SK-N-DZ (cell line): ENCODE measurements around the gene CCDC137.

Experiments
- DNase-seq: peaks from one replicate; pipeline ENCODE4 v3.0.0-alpha.2; 2015; ENCODE audit warnings: low spot score
- small RNA-seq, 2 experiments: library from RNA; depleted of rRNA; stranded (forward); fragments of <200 nt; gene quantifications; one replicate each; pipeline ENCODE3, GENCODE V24; 2014

The CCDC137 gene

DNA sequence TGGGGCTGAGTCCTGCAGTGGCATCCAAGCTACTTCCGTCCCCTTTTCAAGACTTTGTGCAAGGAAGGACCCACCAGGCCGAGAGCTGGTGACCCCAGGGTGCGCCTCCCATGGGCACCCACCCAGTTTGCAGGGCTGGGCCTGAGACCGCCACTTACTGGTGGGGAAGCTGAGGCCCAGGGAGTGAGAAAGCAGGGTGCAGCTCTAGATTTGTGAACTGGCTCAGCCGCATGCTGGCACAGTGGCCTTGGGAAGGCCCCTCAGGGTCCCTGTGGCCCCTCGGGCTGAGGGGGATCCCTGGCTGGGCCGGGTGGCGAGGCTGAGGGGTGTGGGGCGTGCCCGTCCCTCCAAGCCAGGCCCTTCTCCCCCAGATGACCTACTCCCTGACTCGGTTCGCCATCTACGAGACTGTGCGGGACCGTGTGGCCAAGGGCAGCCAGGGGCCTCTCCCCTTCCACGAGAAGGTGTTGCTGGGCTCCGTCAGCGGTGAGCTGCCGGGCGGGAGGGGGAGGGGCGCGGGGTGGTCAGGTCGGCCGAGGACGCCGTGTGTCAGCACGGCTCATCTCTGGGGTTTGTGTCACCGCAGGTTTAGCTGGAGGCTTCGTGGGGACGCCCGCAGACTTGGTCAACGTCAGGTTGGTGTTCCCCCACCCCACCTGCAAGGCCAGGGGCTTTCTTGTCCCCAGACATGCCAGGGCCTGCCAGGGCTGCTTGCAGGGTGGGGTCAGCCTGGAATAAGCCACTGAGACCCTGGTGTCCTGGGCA, 48.8 kb downstream of the CCDC137 start:
- DNase-seq: no peak

DNA sequence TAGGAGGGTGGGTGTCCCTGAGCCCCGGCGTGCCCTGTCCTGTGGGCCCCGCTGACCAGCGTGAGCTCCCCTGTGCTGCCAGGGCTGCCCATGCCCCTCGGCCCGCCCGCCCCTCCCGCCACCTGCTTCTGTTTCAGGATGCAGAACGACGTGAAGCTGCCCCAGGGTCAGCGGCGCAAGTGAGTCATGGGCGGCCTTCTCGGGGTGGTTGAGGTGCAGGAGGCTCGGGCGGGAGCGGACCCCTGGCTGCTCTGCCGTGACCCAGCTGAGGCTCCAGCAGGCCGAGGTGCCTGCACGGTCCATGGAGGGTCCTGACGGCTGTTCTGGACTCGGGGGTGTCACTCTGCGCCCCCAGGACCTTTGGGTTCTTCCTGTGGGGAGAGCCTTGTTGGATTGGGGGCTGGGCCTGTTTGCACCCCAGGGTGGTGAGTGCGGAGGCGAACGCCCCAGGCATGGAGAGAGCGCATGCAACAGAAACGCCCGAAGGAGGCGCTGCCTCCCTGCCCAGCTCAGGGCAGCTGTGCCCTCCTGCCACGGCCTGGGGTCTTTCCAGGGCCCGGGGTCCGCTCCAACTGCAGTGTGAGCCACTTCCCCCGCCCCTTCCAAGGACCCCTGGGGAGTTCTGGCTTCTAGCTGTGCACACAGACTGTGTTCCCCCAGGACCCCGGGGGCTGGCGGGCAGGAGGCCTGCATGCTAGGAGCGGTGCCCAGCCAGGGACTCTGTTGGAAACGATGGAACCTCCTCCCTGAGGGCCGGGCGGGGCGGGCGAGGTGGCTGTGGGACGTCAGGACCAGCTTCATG, 49.5 kb downstream of the CCDC137 start:
- no peak for DNase-seq

GRCh38 chr17:81716674-81716996, 50.1 kb downstream of the CCDC137 start:
- no peak for DNase-seq

DNA sequence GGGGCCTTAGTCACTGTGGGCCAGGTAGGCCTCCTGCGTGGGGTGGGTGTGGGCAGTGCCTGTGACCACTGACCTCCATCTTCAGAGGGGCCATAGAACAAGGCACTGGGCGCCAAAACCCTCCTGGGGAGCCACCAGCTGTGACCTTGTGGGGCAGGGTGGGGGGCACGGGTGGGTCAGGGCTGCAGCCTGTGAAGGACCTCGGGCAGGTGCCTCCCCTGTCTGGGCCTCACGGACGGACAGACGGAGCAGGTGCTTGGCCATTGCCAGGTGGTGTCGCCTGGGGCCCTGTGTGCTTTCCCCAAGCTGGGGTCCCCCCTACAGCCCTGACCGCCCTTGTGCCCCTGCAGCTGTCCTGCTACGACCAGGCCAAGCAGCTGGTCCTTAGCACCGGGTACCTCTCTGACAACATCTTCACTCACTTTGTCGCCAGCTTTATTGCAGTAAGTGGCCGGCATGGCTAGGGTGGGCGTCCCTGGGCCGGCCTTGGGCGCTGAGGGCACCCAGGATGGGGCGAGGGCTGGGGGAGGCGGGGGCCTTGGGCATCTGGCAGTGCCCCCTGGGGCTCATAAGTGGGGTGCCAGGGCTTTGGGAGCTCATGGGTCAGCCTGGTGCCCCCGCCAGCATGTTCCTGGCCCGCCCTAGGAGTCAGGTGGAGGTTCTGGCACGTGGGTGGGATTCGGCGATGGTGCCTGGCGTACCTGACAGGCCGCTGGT, 50.7 kb downstream of the CCDC137 start:
- no peak for DNase-seq

GRCh38 chr17:81717766-81718089, 51.2 kb downstream of the CCDC137 start:
- no peak for DNase-seq

GRCh38 chr17:81719410-81720266, 53.1 kb downstream of the CCDC137 start:
- DNase-seq: no peak

GRCh38 chr17:81720267-81721071, 53.9 kb downstream of the CCDC137 start:
- no peak for DNase-seq

DNA sequence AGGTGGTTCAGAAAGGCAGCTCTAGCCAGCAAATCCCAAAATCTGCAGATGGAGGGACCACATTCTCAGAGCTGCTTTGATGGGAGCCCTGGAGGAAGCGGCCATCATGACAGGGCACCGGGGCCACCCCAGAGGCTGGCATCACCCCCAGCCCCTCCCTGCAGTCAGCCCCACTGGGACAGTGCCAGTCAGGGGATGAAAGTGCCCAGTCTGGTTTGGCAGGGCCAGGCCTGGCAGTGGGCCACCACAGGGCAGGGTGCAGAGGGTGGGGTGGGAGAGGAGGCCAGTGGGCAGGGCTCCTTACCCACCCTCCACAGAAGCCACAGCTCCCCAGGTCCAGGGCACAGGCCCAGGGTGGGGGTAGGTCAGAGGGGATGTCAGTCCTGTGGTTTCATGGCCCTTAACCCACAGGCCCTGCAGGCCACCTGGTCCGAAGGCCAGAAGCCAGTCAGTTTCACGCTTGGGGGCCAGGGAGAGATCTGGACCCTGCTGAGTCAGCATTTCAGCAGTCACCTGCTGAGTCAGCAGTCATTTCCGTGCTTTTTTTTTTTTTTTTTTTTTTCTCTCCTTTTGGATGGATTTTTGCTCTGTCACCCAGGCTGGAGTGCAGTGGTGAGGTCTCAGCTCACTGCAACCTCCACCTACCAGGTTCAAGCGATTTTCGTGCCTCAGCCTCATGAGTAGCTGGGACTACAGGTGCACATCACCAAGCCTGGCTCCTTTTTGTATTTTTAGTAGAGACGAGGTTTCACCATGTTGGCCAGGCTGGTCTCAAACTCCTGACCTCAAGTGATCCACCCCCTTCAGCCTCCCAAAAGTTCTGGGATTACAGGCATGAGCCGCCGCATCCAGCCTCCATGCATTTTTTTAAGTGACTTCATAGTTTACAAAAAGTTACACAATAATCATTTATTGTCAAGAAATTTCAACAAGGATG, 55.9 kb downstream of the CCDC137 start:
- DNase-seq: no peak

Small RNA genes lying within 50 kb of the gene (small RNA-seq; reads per million reads assigned to genes)
- gene MIR6786: 0 reads per million in 2 experiments
